ENCODE measurements around the gene TMEM132D. TPM values are rescaled to one million over a fixed set of nuclear protein-coding genes. Genes with fewer than 3 reads are reported as not detected.

TMEM132D gene
- total and polyA plus RNA-seq, 2 of the 8 experiments (the other 6 are each of a cell fraction or from before 2014, with no cell fraction given): 3.5 to 10.1 TPM

DNA sequence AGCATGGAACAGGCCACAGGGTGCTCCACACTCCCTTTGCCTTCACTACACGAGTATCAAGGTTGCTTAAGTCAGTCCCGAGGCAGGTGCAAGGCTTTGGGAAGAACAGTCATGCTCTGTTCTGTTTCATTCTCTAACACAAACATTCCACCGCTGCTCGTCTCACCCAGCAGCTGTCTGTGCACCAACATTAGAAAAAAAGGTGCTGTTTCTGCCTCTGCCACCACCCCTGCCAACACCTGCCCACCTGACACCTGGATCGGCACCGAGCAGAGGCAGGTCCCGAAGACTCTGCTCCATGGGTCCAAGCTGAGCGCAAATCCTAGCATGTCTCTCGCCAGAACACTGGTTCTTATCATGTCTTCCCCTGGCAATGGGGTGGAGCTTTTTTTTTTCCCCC, 347.7 kb downstream of the TMEM132D start:
- Histone ChIP-seq H3K79me1 (ENCODE audit: low read depth, low read length) (no peaks in the 10 kb centered on the region), H2AFZ (ENCODE audit: low read length) (no peak overlapping the region), H2BK15ac (ENCODE audit: low read length) (no peak overlapping the region), H3K27ac (ENCODE audit: low read depth, low read length) (no peak overlapping the region), H4K20me1 (replicated peaks in 1 of 2; ENCODE audit: control insufficient read depth in 1 of 2, insufficient read depth in 2 of 2, low read length in 2 of 2) (no peaks in the 10 kb centered on the region), H3K4ac (replicated peaks; ENCODE audit: insufficient read length, low read depth, low read length) (no peak overlapping the region), H3K9ac (replicated peaks in 1 of 4; ENCODE audit: extremely low read depth in 1 of 4, low read depth in 3 of 4, low read length in 3 of 4) (no peak overlapping the region), H3K4me2 (ENCODE audit: insufficient read depth in 1 of 2, low read depth in 2 of 2, low read length in 2 of 2) (no peak overlapping the region), H3K79me2 (ENCODE audit: control insufficient read depth in 1 of 2, insufficient read depth in 2 of 2, low read length in 2 of 2) (no peaks in the 10 kb centered on the region; a peak in 1 of 4 replicates), H2BK12ac (ENCODE audit: low read depth, low read length) (no peak overlapping the region), H3K27me3 (replicated peaks in 1 of 4; ENCODE audit: control insufficient read depth in 3 of 4, extremely low read depth in 1 of 4, insufficient read depth in 3 of 4, low read length in 3 of 4) (no peaks in the 10 kb centered on the region), H3K9me3 (ENCODE audit: insufficient read depth in 2 of 2, low read depth in 1 of 2, low read length in 1 of 2) (no peaks in the 10 kb centered on the region), H4K91ac (replicated peaks; ENCODE audit: insufficient read length, low read length) (no peak overlapping the region), H3K56ac (replicated peaks; ENCODE audit: insufficient read length, low read depth, low read length) (no peak overlapping the region), H3K23me2 (ENCODE audit: low read depth, low read length) (no peaks in the 10 kb centered on the region; the same call in 1 of the 2 replicates), H4K8ac (ENCODE audit: extremely low read depth, insufficient read depth, low read length) (no peak overlapping the region), H2BK120ac (replicated peaks; ENCODE audit: low read depth, low read length) (no peak overlapping the region), H3K18ac (ENCODE audit: extremely low read depth, low read length) (no peak overlapping the region), H2AK5ac (ENCODE audit: low read depth, low read length) (no peak overlapping the region), H2BK20ac (ENCODE audit: low read length) (no peak overlapping the region), H3K14ac (ENCODE audit: insufficient read length) (no peak overlapping the region), H3K4me1 (replicated peaks in 1 of 4; ENCODE audit: control insufficient read depth in 3 of 4, insufficient read depth in 4 of 4, low read length in 3 of 4) (no peaks in the 10 kb centered on the region; a peak in 1 of 7 replicates), H3K36me3 (ENCODE audit: control insufficient read depth in 2 of 4, insufficient read depth in 4 of 4, low read length in 3 of 4) (no peaks in the 10 kb centered on the region), H2BK5ac (ENCODE audit: low read depth, low read length) (no peak overlapping the region), H3K23ac (ENCODE audit: insufficient read length) (no peak overlapping the region), H4K5ac (ENCODE audit: insufficient read length, low read depth, low read length) (no peak overlapping the region), H3K4me3 (ENCODE audit: extremely low read depth in 1 of 4, insufficient read depth in 2 of 4, low read depth in 3 of 4, low read length in 4 of 4) (no peak overlapping the region)
- ChIA-PET CTCF (ENCODE audit: partially characterized antibody) (no interaction called here), POLR2A (ENCODE audit: partially characterized antibody) (no interaction called here)
- no peak for FAIRE-seq
- WGBS, 2 experiments (ENCODE audit: extremely low coverage in 1 of 2, insufficient coverage in 1 of 2, insufficient read length in 1 of 2, insufficient replicate concordance in 2 of 2, low coverage in 1 of 2, low lambda C conversion rate in 2 of 2, missing lambda C conversion rate in 1 of 2): 93% methylated on average over 9 of the region's 9 CpGs; no CpG with 5 or more reads in 1 of the 2 experiments
- DNase-seq (ENCODE audit: low read depth in 1 of 2, low spot score in 2 of 2): no peak
- TF ChIP-seq BRCA1 (IDR thresholded peaks at IDR 0.05; ENCODE audit: low read depth, low read length): no peak
- no peak for TF ChIP-seq BACH1 (IDR thresholded peaks at IDR 0.05; ENCODE audit: low read length)
- TF ChIP-seq JUND (IDR thresholded peaks at IDR 0.05; ENCODE audit: low read length): no peak
- no peak for TF ChIP-seq CREB1 (IDR thresholded peaks at IDR 0.05)
- TF ChIP-seq, protein P1, sequence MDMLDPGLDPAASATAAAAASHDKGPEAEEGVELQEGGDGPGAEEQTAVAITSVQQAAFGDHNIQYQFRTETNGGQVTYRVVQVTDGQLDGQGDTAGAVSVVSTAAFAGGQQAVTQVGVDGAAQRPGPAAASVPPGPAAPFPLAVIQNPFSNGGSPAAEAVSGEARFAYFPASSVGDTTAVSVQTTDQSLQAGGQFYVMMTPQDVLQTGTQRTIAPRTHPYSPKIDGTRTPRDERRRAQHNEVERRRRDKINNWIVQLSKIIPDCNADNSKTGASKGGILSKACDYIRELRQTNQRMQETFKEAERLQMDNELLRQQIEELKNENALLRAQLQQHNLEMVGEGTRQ (IDR thresholded peaks at IDR 0.05; ENCODE audit: low read length): no peak
- no peak for TF ChIP-seq POLR2AphosphoS5 (IDR thresholded peaks at IDR 0.05; ENCODE audit: low read depth, low read length)

Measured in H1 (cell line).